K562 (cell line): Measurements from ENCODE around the gene LRRC75A. TPM values are rescaled to one million over a fixed set of nuclear protein-coding genes. Genes with fewer than 3 reads are reported as not detected.

ENCODE experiments used
- ATAC-seq: fragments of 200-7000 bp; cut with Tn5 transposase; 3 replicates; pipeline ENCODE4 v1.9.1; 2020; ENCODE audit warnings: moderate library complexity
- BruUV-seq: library from RNA; stranded (reverse); fragments of 400-500 nt; replicated peaks from 2 replicates; lab custom pipeline; 2021; lab: Mats Ljungman, UMichigan
- CTCF ChIA-PET: fragments of 300-600 bp; formaldehyde crosslinking; extraction: SDS; loops from one replicate; lab custom pipeline; 2021; ENCODE audit warnings: low intra/inter-chr PET ratio; lab: Yijun Ruan, JAX
- POLR2A ChIA-PET: fragments of 300-600, 350-650 bp; sonication (Branson Sonifier 250); formaldehyde crosslinking; extraction: SDS; loops from one replicate; lab custom pipeline; 2021; ENCODE audit warnings: antibody characterized with exemption, inconsistent platforms; lab: Yijun Ruan, JAX
- DNase-seq, 4 experiments: peaks; one replicate each; pipeline versions ENCODE4 v3.0.0 to v3.0.0-alpha.2; 2011 to 2018; ENCODE audit warnings: low spot score in 3 of 4, mixed read lengths in 3 of 4; ENCODE audit errors: extremely low read depth in 1 of 4
- FAIRE-seq: peaks from 2 replicates; lab custom pipeline; 2011; peaks lifted over from hg19 to GRCh38; lab: Jason Lieb, UNC
- H2AFZ ChIP-seq: 2 replicates; pipeline ENCODE4 v1.6.0; 2011; ENCODE audit warnings: low read depth, low read length, control low read depth, inconsistent platforms
- H3K27ac ChIP-seq: fragments of 200-600 bp; 3 replicates; pipeline ENCODE4 v1.8.0; 2011; ENCODE audit warnings: low read depth, mild to moderate bottlenecking, control low read depth, inconsistent platforms, low read length, moderate library complexity, mixed read lengths; ENCODE audit errors: extremely low read depth
- H3K27me3 ChIP-seq, 2 experiments: fragments of 300-600 bp in 1 of 2; 2 replicates in 1 of 2; 3 replicates in 1 of 2; pipeline versions ENCODE4 v1.6.0 to v1.8.0; 2011; ENCODE audit warnings: inconsistent platforms in 2 of 2, low read length in 2 of 2, mild to moderate bottlenecking in 1 of 2, mixed read lengths in 1 of 2, moderate library complexity in 1 of 2; ENCODE audit not compliant: control insufficient read depth in 2 of 2, insufficient read depth in 2 of 2
- H3K36me3 ChIP-seq: fragments of 300-600 bp; 3 replicates; pipeline ENCODE4 v1.8.0; 2011; ENCODE audit warnings: mild to moderate bottlenecking, low read length, inconsistent platforms; ENCODE audit not compliant: control insufficient read depth, insufficient read depth
- H3K4me1 ChIP-seq, 2 experiments: fragments of 200-600 bp in 1 of 2; replicated peaks in 1 of 2; 2 replicates in 1 of 2; 3 replicates in 1 of 2; pipeline versions ENCODE4 v1.5.1 to v1.8.0; 2011; ENCODE audit warnings: inconsistent platforms in 2 of 2, low read length in 2 of 2, mild to moderate bottlenecking in 1 of 2, mixed read lengths in 1 of 2, moderate library complexity in 1 of 2; ENCODE audit not compliant: control insufficient read depth in 2 of 2, insufficient read depth in 2 of 2
- H3K4me2 ChIP-seq: 2 replicates; pipeline ENCODE4 v1.6.1; 2011; ENCODE audit warnings: low read length, control low read depth, inconsistent platforms, mixed read lengths; ENCODE audit not compliant: insufficient read depth
- H3K4me3 ChIP-seq: fragments of 200-600 bp; sonication (generic), shearing (Covaris generic); 2 replicates; pipeline ENCODE4 v1.5.1; 2016; ENCODE audit warnings: control low read depth, inconsistent platforms
- H3K79me2 ChIP-seq: fragments of 200-600 bp; 3 replicates; pipeline ENCODE4 v1.8.0; 2011; ENCODE audit warnings: low read length, inconsistent platforms; ENCODE audit not compliant: control insufficient read depth, insufficient read depth
- H3K9ac ChIP-seq, 2 experiments: 2 replicates each; pipeline versions ENCODE4 v1.6.0 to v1.6.1; 2011; ENCODE audit warnings: low read depth in 2 of 2, low read length in 2 of 2, control low read depth in 1 of 2, inconsistent platforms in 1 of 2, mild to moderate bottlenecking in 1 of 2, mixed read lengths in 1 of 2; ENCODE audit not compliant: insufficient read depth in 1 of 2
- H3K9me1 ChIP-seq: one replicate; pipeline ENCODE4 v1.6.0; 2011; ENCODE audit warnings: inconsistent platforms, mild to moderate bottlenecking, low read length, moderate library complexity; ENCODE audit not compliant: control insufficient read depth, insufficient read depth
- H3K9me3 ChIP-seq: replicated peaks from 2 replicates; pipeline ENCODE4 v1.5.1; 2011; ENCODE audit warnings: low read depth, low read length, inconsistent platforms; ENCODE audit not compliant: control insufficient read depth, insufficient read depth
- H4K20me1 ChIP-seq: replicated peaks from 2 replicates; pipeline ENCODE4 v1.6.1; 2011; ENCODE audit warnings: low read length, inconsistent platforms, mixed read lengths; ENCODE audit not compliant: control insufficient read depth, insufficient read depth
- BCL6 ChIP-seq: fragments of 250-450 bp; sonication (Bioruptor Pico); IDR thresholded peaks from 2 replicates; pipeline ENCODE4 v1.4.0; 2020
- CREBBP ChIP-seq: IDR thresholded peaks from one replicate; pipeline ENCODE4 v1.6.1; 2012; ENCODE audit warnings: low read depth, mild to moderate bottlenecking, control low read depth, inconsistent platforms, low read length
- ESRRA ChIP-seq: fragments of 450-650 bp; IDR thresholded peaks from 2 replicates; pipeline ENCODE4 v1.6.1; 2014; ENCODE audit warnings: low read depth, mild to moderate bottlenecking, moderate library complexity, borderline replicate concordance
- HNRNPLL ChIP-seq: fragments of 200-400 bp; formaldehyde crosslinking; IDR thresholded peaks from 2 replicates; pipeline ENCODE4 v1.6.1; 2017; ENCODE audit warnings: low read length, low read depth, mild to moderate bottlenecking; ENCODE audit not compliant: poor library complexity, severe bottlenecking
- MAFK ChIP-seq: IDR thresholded peaks from 2 replicates; pipeline ENCODE4 v1.6.1; 2011; ENCODE audit warnings: low read length, improper control_type of control experiment
- ZNF551 ChIP-seq: fragments of 250-450 bp; sonication (Bioruptor Pico); IDR thresholded peaks from 2 replicates; pipeline ENCODE4 v1.5.0; 2021; ENCODE audit warnings: mild to moderate bottlenecking, moderate library complexity
- WGBS: fragments of 100-300 bp; shearing (Covaris generic); methylation state at CpG from one replicate; pipeline ENCODE4 v1.1.6; 2016; ENCODE audit warnings: low coverage, mixed read lengths; ENCODE audit not compliant: insufficient coverage; ENCODE audit errors: missing lambda C conversion rate; 5-methylcytosine and 5-hydroxymethylcytosine counted together
- in situ Hi-C: fragments of 300-500 bp; cut with MboI; formaldehyde crosslinking; loops from 4 replicates; pipeline ENCODE4 v1.15.0; 2018; ENCODE audit warnings: inconsistent platforms, mixed read lengths
- intact Hi-C: fragments of 100-400 bp; cut with micrococcal nuclease; formaldehyde crosslinking; loops from 2 replicates; pipeline ENCODE4 v1.14.2; 2022
- polyA plus RNA-seq, 8 experiments: library from polyadenylated mRNA; depleted of rRNA in 4 of 8; stranded (reverse) in 5 of 8; unstranded in 3 of 8; fragments of >200 nt; fragmentation: Nextera tagmentation in 2 of 8; fragmentation: Illumina TruSeq in 1 of 8; extraction: Ambion mirVana in 2 of 8; extraction: Trizol in 1 of 8; gene quantifications; 2 replicates each; pipeline versions ENCODE4 v1.2.1 to v1.2.3, GENCODE V29; 2011 to 2014; ENCODE audit warnings: inconsistent platforms in 1 of 8, missing spikeins in 1 of 8
- total RNA-seq, 7 experiments: library from RNA; depleted of rRNA in 6 of 7; stranded (reverse); fragments of >200 nt in 6 of 7; fragmentation: Illumina TruSeq in 2 of 7; extraction: Trizol in 2 of 7; gene quantifications; 2 replicates each; pipeline versions ENCODE4 v1.2.1 to v1.2.3, GENCODE V29; 2011 to 2021; ENCODE audit warnings: low replicate concordance in 1 of 7
- TF ChIP-seq, protein P1 (sequence below): fragments of 450-650 bp; IDR thresholded peaks from 2 replicates; pipeline ENCODE4 v1.7.0; 2016; ENCODE audit warnings: borderline replicate concordance
- TF ChIP-seq, protein P2 (sequence below): fragments of 250-450 bp; sonication (Bioruptor Pico); IDR thresholded peaks from 2 replicates; pipeline ENCODE4 v1.9.0; 2021; ENCODE audit warnings: mild to moderate bottlenecking
- TF ChIP-seq, protein P3 (sequence below): IDR thresholded peaks from 3 replicates; pipeline ENCODE4 v1.6.1; 2011; ENCODE audit warnings: borderline replicate concordance, mild to moderate bottlenecking, moderate library complexity; ENCODE audit not compliant: insufficient read length; ENCODE audit errors: extremely low read depth
- TF ChIP-seq, protein P4 (sequence below): fragments of 450-650 bp; conservative IDR thresholded peaks from 2 replicates; pipeline ENCODE4 v1.6.1; 2016; ENCODE audit warnings: missing genetic modification characterization, low read depth, mild to moderate bottlenecking, control low read depth, missing compliant biosample characterization

The LRRC75A gene
- total and polyA plus RNA-seq, 9 of the 15 experiments (the other 6 are each of a cell fraction or from before 2014, with no cell fraction given), result 0.04 to 0.34 (median 0.08) TPM; not detected in 5

DNA sequence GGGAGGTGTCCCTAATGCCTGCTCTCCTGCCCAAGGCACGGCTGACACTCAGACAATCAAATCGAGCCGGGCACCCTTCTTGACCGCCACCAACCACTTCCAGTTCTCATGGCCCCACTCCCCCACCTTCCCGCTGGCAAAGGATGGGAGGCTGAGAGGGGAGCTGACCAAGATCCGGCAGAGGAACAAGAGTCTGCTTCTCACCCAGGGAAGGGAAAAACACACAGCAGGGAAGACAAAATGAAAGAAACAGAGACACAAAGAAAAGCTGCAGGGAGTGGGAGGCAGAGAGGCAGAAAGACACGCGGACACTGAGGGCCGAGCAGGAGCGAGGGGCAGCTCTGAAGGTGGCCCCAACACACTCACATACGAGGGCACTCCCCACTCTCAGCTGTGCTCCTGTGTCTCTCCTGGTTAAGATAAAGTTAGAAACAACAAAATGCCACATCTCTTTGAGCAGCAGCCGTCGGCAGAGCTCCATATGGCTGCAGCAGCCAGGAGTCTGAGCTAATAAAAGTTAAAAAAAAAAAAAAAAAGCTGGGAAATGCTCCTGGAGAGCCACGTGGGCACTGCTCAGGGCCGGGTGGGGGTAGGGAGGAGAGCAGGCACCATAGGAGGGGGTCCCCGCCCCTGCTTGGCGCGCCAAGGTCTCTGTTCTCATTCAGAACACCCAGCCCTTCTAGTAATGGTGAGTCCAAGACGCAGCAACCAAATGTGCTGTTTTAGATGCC, 7.4 kb downstream of the LRRC75A start:
- Histone ChIP-seq H3K79me2 (no peaks in the 10 kb centered on the region), H3K4me3 (no peak overlapping the region), H3K9me3 (no peaks in the 10 kb centered on the region), H4K20me1 (no peaks in the 10 kb centered on the region), H2AFZ (peak overlapping the region; percentile 80), H3K27me3 (no peaks in the 10 kb centered on the region), H3K9ac (peak overlapping the region in 1 of 2 experiments; percentile 17; a peak in 1 of 4 replicates), H3K27ac (no peak overlapping the region), H3K4me1 (peaks cover 19 to 21% of the 10 kb centered on the region in 2 experiments; a peak in 4 of 5 replicates), H3K9me1 (no peaks in the 10 kb centered on the region), H3K36me3 (no peaks in the 10 kb centered on the region), H3K4me2 (no peak overlapping the region)
- WGBS, result 29% methylated on average over 14 of the region's 19 CpGs
- CTCF ChIA-PET, result no interaction called here
- BruUV-seq, result no TSS peak
- FAIRE-seq (no peak), ATAC-seq (no peak), DNase-seq (no peak)
- POLR2A ChIA-PET, result no interaction called here
- intact Hi-C loops (no loop called here), in situ Hi-C loops (no loop called here)
- TF ChIP-seq, protein P1, sequence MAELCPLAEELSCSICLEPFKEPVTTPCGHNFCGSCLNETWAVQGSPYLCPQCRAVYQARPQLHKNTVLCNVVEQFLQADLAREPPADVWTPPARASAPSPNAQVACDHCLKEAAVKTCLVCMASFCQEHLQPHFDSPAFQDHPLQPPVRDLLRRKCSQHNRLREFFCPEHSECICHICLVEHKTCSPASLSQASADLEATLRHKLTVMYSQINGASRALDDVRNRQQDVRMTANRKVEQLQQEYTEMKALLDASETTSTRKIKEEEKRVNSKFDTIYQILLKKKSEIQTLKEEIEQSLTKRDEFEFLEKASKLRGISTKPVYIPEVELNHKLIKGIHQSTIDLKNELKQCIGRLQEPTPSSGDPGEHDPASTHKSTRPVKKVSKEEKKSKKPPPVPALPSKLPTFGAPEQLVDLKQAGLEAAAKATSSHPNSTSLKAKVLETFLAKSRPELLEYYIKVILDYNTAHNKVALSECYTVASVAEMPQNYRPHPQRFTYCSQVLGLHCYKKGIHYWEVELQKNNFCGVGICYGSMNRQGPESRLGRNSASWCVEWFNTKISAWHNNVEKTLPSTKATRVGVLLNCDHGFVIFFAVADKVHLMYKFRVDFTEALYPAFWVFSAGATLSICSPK, result no peak
- TF ChIP-seq BCL6 (CRISPR knock-in tag) (no peak), MAFK (no peak), CREBBP (no peak), ESRRA (no peak), ZNF551 (CRISPR knock-in tag) (no peak), HNRNPLL (no peak)
- TF ChIP-seq, protein P2, sequence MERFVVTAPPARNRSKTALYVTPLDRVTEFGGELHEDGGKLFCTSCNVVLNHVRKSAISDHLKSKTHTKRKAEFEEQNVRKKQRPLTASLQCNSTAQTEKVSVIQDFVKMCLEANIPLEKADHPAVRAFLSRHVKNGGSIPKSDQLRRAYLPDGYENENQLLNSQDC (CRISPR knock-in tag), result no peak
- TF ChIP-seq, protein P3, sequence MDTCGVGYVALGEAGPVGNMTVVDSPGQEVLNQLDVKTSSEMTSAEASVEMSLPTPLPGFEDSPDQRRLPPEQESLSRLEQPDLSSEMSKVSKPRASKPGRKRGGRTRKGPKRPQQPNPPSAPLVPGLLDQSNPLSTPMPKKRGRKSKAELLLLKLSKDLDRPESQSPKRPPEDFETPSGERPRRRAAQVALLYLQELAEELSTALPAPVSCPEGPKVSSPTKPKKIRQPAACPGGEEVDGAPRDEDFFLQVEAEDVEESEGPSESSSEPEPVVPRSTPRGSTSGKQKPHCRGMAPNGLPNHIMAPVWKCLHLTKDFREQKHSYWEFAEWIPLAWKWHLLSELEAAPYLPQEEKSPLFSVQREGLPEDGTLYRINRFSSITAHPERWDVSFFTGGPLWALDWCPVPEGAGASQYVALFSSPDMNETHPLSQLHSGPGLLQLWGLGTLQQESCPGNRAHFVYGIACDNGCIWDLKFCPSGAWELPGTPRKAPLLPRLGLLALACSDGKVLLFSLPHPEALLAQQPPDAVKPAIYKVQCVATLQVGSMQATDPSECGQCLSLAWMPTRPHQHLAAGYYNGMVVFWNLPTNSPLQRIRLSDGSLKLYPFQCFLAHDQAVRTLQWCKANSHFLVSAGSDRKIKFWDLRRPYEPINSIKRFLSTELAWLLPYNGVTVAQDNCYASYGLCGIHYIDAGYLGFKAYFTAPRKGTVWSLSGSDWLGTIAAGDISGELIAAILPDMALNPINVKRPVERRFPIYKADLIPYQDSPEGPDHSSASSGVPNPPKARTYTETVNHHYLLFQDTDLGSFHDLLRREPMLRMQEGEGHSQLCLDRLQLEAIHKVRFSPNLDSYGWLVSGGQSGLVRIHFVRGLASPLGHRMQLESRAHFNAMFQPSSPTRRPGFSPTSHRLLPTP, result no peak
- TF ChIP-seq, protein P4, sequence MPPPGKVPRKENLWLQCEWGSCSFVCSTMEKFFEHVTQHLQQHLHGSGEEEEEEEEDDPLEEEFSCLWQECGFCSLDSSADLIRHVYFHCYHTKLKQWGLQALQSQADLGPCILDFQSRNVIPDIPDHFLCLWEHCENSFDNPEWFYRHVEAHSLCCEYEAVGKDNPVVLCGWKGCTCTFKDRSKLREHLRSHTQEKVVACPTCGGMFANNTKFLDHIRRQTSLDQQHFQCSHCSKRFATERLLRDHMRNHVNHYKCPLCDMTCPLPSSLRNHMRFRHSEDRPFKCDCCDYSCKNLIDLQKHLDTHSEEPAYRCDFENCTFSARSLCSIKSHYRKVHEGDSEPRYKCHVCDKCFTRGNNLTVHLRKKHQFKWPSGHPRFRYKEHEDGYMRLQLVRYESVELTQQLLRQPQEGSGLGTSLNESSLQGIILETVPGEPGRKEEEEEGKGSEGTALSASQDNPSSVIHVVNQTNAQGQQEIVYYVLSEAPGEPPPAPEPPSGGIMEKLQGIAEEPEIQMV (tag), result no peak
